Gastroesophageal sphincter (tissue), 4 donors: ENCODE results near the gene EVPL. TPM values are rescaled to one million over a fixed set of nuclear protein-coding genes. Genes with fewer than 3 reads are reported as not detected.
A peak's percentile ranks its signal among the peaks of the same experiment; 100 is the strongest.

Source experiments
- ATAC-seq: fragments of 150-250 bp; one replicate; pipeline ENCODE4 v1.9.1; 2016; ENCODE audit warnings: mild to moderate bottlenecking, moderate library complexity
- H3K27ac ChIP-seq, 4 donors: fragments of 200-600 bp; sonication (generic) in 3 of 4; 1 replicate in 3 of 4; 2 replicates in 1 of 4; pipeline ENCODE4 v1.5.1; 2016 to 2019
- H3K27me3 ChIP-seq: fragments of 200-600 bp; sonication (generic); one replicate; pipeline ENCODE4 v1.5.1; 2019
- H3K36me3 ChIP-seq, 2 donors: fragments of 200-600 bp; sonication (generic); one replicate each; pipeline ENCODE4 v1.5.1; 2019; ENCODE audit warnings: control low read depth in 1 of 2
- H3K4me1 ChIP-seq, 3 donors: fragments of 200-600 bp; sonication (generic); 1 replicate in 2 of 3; 2 replicates in 1 of 3; pipeline ENCODE4 v1.5.1; 2016 to 2019; ENCODE audit warnings: control low read depth in 2 of 3
- H3K4me3 ChIP-seq, 2 donors: fragments of 200-600 bp; sonication (generic); one replicate each; pipeline ENCODE4 v1.5.1; 2019; ENCODE audit warnings: mild to moderate bottlenecking in 1 of 2, moderate library complexity in 1 of 2
- H3K9me3 ChIP-seq, 3 donors: fragments of 200-600 bp; sonication (generic); one replicate each; pipeline ENCODE4 v1.5.1; 2017 to 2019; ENCODE audit warnings: control low read depth in 2 of 3
- CTCF ChIP-seq, 4 experiments: fragments of 200-600 bp in 2 of 4; fragments of 450-650 bp in 2 of 4; sonication (generic) in 1 of 4; IDR thresholded peaks; one replicate each; pipeline ENCODE4 v1.5.1; 2017 to 2019; ENCODE audit warnings: antibody characterized with exemption in 4 of 4, mild to moderate bottlenecking in 2 of 4, moderate library complexity in 2 of 4
- EP300 ChIP-seq: sonication (generic); formaldehyde crosslinking; IDR thresholded peaks from one replicate; pipeline ENCODE4 v1.6.1; 2017; ENCODE audit warnings: antibody characterized with exemption, mild to moderate bottlenecking
- POLR2A ChIP-seq, 2 donors: fragments of 450-650 bp; IDR thresholded peaks; one replicate each; pipeline ENCODE4 v1.6.1; 2017; ENCODE audit warnings: antibody characterized with exemption in 2 of 2, mild to moderate bottlenecking in 2 of 2, moderate library complexity in 1 of 2
- POLR2AphosphoS5 ChIP-seq: sonication (generic); formaldehyde crosslinking; IDR thresholded peaks from one replicate; pipeline ENCODE4 v1.6.1; 2017; ENCODE audit warnings: antibody characterized with exemption
- WGBS, 2 donors: methylation state at CpG; one replicate each; pipeline ENCODE4 v1.1.5; 2018; ENCODE audit warnings: low coverage in 1 of 2; 5-methylcytosine and 5-hydroxymethylcytosine counted together
- total RNA-seq, 4 donors: library from RNA; depleted of rRNA; stranded (reverse); fragments of >200 nt; gene quantifications; one replicate each; pipeline ENCODE4 v1.1.0, GENCODE V29; 2016

The EVPL gene
- total RNA-seq: 1 to 10 TPM; 1.3 to 6.1 (median 3.1) TPM

GRCh38 chr17:76027159-76027839 is at the start of gene EVPL:
Gene EVPL, minus strand, starts transcription at chr17:76027306. Its CDS starts 108 bp downstream, at chr17:76027198.
- Histone ChIP-seq H3K9me3 (no peaks in the 10 kb centered on the region), H3K27me3 (peaks cover 4% of the 10 kb centered on the region), H3K27ac (no peak within 1 kb of the TSS), H3K4me3 (no peak within 1 kb of the TSS), H3K4me1 (no peaks in the 10 kb centered on the region), H3K36me3 (no peaks in the 10 kb centered on the region)
- no peak for ATAC-seq
- WGBS, 2 donors: 40 to 67% methylated on average over 1 of the region's 24 CpGs
- TF ChIP-seq POLR2A (IDR thresholded peaks at IDR 0.05): no peak
- no peak for TF ChIP-seq POLR2AphosphoS5
- no peak for TF ChIP-seq CTCF (IDR thresholded peaks at IDR 0.05)
- no peak for TF ChIP-seq EP300

- no peak for ATAC-seq
These were observed 49.1 kb upstream of the EVPL start for GRCh38 chr17:76076146-76076764.

DNA sequence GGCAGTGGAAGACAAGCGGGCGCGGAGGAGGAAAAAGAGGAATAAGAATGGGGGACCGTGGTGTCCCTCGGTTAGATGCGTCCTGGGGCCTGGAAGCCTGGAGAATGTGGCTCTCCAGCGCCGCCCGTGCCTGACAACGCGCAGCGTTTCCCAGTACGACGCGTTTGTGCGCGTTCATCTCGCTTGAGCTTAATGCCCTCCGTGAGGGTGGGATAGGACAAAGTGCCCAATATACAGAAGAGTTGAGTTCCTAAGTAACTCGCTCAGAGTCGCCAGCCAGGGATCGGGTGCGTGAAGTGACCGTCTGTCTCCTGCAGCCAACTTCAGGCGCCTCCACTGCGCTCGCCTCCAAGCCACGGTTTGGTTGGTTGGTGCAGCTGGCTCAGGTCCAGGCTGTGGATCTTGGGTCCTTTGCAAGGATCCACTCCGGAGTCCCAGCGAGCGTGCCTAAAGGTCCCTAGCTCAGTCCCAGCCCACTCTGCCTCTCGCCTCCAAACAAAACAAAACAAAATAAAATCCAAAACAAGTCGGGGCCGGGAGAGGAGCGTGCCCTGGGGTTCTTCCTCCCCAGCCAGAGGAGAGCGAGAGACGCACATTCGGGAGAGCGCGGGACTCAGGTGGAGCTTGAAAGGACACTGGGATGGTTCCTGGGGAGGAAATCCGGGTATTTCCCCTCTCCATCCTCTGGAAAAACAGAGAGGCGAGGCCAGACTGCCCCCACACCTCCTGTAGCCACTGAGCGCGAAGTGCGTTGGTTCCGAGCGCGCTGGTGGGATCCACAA is 48.4 kb upstream of the EVPL start:
- Histone ChIP-seq H3K9me3 (no peaks in the 10 kb centered on the region), H3K27ac (no peak overlapping the region), H3K4me1 (peaks cover 0 to 75% (median 37%) of the 10 kb centered on the region in 3 donors), H3K4me3 (peak overlapping the region in 1 of 2 donors; percentile 5), H3K27me3 (peaks cover 70% of the 10 kb centered on the region), H3K36me3 (no peaks in the 10 kb centered on the region)
- no peak for ATAC-seq
- TF ChIP-seq POLR2A (IDR thresholded peaks at IDR 0.05): no peak
- TF ChIP-seq CTCF (IDR thresholded peaks at IDR 0.05): peak in 1 of 4 experiments; percentile 17
- 3% methylated on average over 18 of the region's 48 CpGs; no CpG with 5 or more reads in 1 of the 2 donors for WGBS, 2 donors

More at GRCh38 chr17:76076146-76076764, 49.1 kb upstream of the EVPL start:
- H3K4me1 ChIP-seq: peaks cover 0 to 70% (median 31%) of the 10 kb centered on the region in 3 donors
- no peaks in the 10 kb centered on the region for H3K9me3 ChIP-seq
- H3K4me3 ChIP-seq: no peak overlapping the region
- H3K36me3 ChIP-seq: no peaks in the 10 kb centered on the region
- peaks cover 70% of the 10 kb centered on the region for H3K27me3 ChIP-seq
- TF ChIP-seq POLR2AphosphoS5 (no peak), EP300 (no peak), POLR2A (IDR thresholded peaks at IDR 0.05) (no peak), CTCF (IDR thresholded peaks at IDR 0.05) (no peak)
- no peak overlapping the region for H3K27ac ChIP-seq
- WGBS, 2 donors: 0% methylated on average over 1 of the region's 41 CpGs; no CpG with 5 or more reads in 1 of the 2 donors

- H3K36me3 ChIP-seq: peaks cover 0 to 3% of the 10 kb centered on the region in 2 donors
- no peak for TF ChIP-seq CTCF (IDR thresholded peaks at IDR 0.05)
- TF ChIP-seq POLR2A (IDR thresholded peaks at IDR 0.05): no peak
- TF ChIP-seq EP300: no peak
- no peak for TF ChIP-seq POLR2AphosphoS5
- no peaks in the 10 kb centered on the region for H3K9me3 ChIP-seq
- no peak within 1 kb of the TSS for H3K27ac ChIP-seq
- H3K4me1 ChIP-seq: peaks cover 0 to 75% (median 40%) of the 10 kb centered on the region in 3 donors
- peaks cover 65% of the 10 kb centered on the region for H3K27me3 ChIP-seq
- ATAC-seq: no peak
- 4% methylated on average over 4 of the region's 92 CpGs; no CpG with 5 or more reads in 1 of the 2 donors for WGBS, 2 donors
- peak within 1 kb of the TSS in 1 of 2 donors; percentile 5 for H3K4me3 ChIP-seq
These were observed 47.6 kb upstream of the EVPL start, which contains the start of gene GALR2 for GRCh38 chr17:76074390-76075363. Gene GALR2, plus strand, starts transcription at chr17:76074781. Its CDS starts 103 bp downstream, at chr17:76074884.
